ENCODE measurements around the gene PXDC1.
"Not testable (repeated sequence)": the region's sequence is repeated elsewhere in the genome, so short reads cannot be mapped to it uniquely, and the experiment has no call there.

Gene PXDC1

DNA sequence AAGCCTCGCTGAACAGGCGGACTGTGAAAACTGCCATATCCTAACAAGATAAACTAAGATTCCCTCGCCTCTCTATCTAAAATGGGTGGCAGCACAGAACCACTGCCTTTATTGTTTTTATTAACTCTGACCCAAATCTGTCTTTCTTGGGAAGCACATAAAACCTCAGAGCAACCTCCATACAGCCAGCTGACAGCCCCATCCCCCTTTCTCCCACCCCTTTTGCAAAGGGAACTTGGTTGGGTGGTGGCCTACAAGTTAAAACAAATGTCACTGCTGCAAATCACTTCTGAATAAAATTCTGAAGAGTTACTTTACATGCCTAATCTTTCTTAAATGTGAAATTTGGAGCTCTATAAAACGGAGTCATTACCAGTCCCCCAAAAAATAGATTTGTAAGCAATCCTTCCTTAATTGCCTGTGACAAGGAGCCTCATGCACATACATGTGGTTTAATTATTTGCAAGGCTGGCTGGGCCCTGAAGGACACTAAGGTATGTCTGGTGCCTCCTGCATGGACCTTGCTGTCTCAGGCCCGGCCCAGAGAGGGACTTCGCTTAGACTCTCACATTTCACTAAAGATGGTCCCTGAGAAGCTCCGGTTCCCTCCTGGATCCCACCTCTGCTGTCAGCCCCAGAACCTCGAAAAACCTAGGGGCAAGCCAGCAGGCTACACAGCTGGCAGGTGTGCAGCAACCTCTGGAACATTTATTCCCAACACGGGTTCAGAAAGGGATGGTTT lies 21.7 kb downstream of the PXDC1 start:
- DNase-seq: no peak

- DNase-seq: no peak
These were observed 23.9 kb downstream of the PXDC1 start for GRCh38 chr6:3727593-3728108.

GRCh38 chr6:3727036-3727435 lies 24.5 kb downstream of the PXDC1 start:
- DNase-seq: no peak

- no peak for DNase-seq
These were observed 25.1 kb downstream of the PXDC1 start for GRCh38 chr6:3726421-3726820.

GRCh38 chr6:3725145-3726047 lies 26.1 kb downstream of the PXDC1 start:
- no peak for DNase-seq

GRCh38 chr6:3724451-3725144 lies 26.9 kb downstream of the PXDC1 start:
- no peak for DNase-seq

GRCh38 chr6:3723966-3724365 lies 27.5 kb downstream of the PXDC1 start:
- no peak for DNase-seq

- DNase-seq: no peak
These were observed 28.3 kb downstream of the PXDC1 start for GRCh38 chr6:3723251-3723650.

DNA sequence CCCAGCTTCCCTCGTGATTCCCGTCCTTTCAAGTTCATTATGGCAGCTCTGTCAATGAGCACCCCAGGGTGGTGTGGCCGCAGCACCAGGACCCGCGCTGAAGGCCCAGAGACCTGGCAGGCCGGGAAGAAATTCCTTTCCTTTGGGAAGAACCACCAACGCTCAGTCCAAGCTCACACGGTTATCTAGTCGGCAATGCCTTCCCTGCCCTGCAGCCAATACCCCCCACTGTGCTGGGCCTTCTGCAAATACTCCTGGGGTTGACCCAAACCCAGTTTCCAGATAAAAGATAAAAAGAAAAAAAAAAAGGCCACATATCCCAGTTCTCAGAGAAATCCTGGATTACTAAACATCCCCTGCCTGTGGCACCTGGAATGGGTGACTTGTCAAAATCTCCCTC lies 28.7 kb downstream of the PXDC1 start:
- no peak for DNase-seq

GRCh38 chr6:3721810-3722621 lies 29.5 kb downstream of the PXDC1 start:
- DNase-seq: no peak

DNA sequence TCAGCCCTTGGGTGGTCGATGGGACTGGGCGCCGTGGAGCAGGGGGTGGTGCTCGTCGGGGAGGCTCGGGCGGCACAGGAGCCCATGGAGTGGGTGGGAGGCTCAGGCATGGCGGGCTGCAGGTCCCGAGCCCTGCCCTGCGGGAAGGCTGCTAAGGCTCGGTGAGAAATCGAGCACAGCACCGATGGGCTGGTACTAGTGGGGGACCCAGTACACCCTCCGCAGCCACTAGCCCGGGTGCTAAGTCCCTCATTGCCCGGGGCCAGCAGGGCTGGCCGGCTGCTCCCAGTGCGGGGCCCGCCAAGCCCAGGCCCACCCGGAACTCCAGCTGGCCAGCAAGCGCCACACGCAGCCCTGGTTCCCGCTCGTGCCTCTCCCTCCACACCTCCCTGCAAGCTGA lies 30.7 kb downstream of the PXDC1 start:
- not testable (repeated sequence) for DNase-seq

- no peak for DNase-seq
These were observed 31.8 kb downstream of the PXDC1 start for GRCh38 chr6:3719462-3720308.

GRCh38 chr6:3718407-3718806 lies 33.1 kb downstream of the PXDC1 start:
- no peak for DNase-seq

GRCh38 chr6:3715285-3715684 lies 36.2 kb downstream of the PXDC1 start:
- DNase-seq: no peak

DNA sequence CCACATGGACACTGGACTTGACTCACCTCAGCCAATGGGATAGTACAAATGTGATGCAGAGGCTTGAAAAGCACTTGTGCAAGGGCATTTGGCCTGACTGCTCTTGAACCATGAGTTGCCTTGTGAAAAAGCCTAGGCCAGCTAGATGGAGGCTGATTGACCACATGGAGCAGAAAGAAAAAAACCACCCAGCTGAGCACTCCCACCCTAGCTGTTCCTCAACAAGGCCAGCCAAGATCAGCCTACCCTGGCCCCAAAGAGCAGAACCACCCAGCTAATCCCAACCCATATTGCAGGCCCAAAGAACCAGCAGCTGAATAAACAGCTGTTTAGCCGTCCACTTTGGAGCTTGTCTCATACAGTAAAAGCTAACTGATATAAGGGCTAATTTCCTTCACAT lies 36.7 kb downstream of the PXDC1 start:
- no peak for DNase-seq

GRCh38 chr6:3714111-3714510 lies 37.4 kb downstream of the PXDC1 start:
- DNase-seq: no peak

DNA sequence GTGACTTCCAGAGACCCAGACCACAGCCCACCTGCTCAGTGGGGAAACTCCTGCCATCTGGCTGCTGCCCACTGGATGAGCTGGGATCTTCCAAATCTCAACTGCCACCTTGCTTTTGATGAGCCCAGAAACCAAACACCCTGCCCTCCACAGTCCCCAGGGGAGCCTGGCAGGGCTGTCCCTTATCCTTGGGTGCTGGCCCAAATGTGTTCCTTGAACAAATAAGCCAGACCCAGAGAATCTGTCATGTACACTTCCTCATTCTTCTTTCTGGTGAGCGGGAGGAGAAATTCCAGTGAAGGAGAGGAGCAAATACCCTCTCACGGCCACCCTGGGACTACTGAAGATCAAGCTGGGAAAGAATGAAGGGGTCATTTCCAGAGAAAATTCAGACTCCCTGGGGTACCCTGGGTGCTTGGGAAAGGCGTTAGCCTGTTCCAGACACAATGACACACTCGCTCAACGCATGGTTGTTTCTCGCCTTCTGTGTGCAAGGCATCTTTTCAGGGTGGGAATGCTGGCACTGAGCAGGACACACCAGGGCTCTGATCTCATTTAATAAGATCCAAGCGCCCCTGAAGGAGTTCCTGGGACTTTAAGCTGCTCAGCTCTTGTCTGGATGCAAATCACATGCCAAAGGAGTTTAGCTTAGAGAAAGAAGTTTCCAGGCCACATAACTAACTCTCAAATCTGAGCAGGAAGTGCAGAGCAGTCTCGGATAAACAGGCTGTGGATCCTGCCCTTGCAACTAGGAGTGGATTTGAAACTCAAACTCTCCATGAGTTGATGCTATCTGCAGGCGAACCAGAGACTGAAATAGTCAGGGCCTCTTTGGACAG lies 38.5 kb downstream of the PXDC1 start:
- DNase-seq: no peak

- no peak for DNase-seq
These were observed 39.7 kb downstream of the PXDC1 start for GRCh38 chr6:3711776-3712175.

DNA sequence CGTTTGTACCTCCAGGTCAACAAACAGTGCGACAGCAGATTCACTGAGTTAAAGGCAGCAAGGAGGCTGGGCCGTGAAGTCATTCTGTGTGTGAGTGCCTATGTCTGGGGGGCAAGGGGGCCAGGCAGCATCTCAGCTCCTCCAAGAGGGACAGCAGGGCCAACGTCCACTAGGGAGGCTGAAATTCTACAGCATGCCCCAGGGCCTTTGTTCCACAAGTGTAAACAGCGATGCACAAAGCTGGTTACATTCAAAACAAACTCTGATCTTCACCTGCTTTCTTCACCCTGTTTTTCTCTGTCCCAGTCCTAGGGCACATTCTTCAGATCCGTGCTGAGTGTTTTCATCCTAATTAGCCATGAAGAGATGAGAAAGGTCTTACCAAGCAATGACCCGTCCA lies 41.1 kb downstream of the PXDC1 start:
- DNase-seq: no peak

DNA sequence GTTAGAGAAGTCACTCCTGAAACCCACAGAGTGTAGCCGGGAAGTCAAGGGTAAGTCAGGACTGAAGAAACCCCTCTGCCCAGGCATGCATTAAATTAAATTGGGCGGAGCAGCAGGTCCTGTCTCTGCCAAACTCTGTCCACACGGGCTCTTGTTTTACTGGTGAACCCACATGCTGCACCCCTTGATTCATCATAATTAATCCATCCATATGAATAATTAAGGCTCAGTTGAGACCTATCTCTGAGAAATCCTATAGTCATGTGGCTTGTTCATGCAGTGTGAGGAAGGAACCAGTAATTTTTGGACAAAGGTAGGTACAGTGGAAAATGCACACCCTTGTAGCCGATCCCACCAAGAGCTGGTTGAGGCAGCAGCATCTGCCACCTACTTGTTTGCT lies 43.0 kb downstream of the PXDC1 start:
- no peak for DNase-seq
